Measurements from ENCODE around the gene GRPEL1.

DNA sequence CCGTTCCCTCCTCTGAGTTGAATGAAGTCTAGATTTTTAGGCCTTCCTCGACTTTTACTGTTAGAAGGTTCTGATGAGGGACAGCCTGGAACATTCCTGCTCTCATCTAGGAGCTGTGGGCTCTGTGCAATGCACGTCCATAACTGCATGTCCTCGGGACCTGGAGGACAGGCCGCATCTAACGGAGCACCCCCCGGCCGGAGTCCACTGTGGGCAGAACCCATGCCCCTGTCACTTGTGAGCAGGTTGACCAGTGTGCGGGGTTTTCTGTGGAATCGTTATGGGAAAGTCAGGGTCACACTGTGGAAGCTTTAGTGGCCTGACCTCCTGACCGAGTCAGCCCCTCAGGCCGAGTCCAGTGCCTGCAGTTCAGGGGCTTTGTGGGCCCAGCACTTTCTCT lies 44.0 kb downstream of the GRPEL1 start:
- TF ChIP-seq, protein P1, sequence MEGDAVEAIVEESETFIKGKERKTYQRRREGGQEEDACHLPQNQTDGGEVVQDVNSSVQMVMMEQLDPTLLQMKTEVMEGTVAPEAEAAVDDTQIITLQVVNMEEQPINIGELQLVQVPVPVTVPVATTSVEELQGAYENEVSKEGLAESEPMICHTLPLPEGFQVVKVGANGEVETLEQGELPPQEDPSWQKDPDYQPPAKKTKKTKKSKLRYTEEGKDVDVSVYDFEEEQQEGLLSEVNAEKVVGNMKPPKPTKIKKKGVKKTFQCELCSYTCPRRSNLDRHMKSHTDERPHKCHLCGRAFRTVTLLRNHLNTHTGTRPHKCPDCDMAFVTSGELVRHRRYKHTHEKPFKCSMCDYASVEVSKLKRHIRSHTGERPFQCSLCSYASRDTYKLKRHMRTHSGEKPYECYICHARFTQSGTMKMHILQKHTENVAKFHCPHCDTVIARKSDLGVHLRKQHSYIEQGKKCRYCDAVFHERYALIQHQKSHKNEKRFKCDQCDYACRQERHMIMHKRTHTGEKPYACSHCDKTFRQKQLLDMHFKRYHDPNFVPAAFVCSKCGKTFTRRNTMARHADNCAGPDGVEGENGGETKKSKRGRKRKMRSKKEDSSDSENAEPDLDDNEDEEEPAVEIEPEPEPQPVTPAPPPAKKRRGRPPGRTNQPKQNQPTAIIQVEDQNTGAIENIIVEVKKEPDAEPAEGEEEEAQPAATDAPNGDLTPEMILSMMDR (conservative IDR thresholded peaks at IDR 0.05 in 1 of 2, IDR thresholded peaks at IDR 0.05 in 1 of 2; ENCODE audit: low read depth in 1 of 2, low read length in 2 of 2): no peak
- no peak for TF ChIP-seq EZH2 (IDR thresholded peaks at IDR 0.05; ENCODE audit: low read length, missing control alignments)

Measured in fibroblast of lung (primary cell).